GM18907 (cell line): ENCODE measurements around the gene EVC2.

Source experiments
- ATAC-seq: cut with Tn5 transposase; IDR thresholded peaks from one replicate; pipeline ENCODE4 v1.9.1; 2021; ENCODE audit warnings: mild to moderate bottlenecking, moderate library complexity; ENCODE audit not compliant: unreplicated experiment

The EVC2 gene

DNA sequence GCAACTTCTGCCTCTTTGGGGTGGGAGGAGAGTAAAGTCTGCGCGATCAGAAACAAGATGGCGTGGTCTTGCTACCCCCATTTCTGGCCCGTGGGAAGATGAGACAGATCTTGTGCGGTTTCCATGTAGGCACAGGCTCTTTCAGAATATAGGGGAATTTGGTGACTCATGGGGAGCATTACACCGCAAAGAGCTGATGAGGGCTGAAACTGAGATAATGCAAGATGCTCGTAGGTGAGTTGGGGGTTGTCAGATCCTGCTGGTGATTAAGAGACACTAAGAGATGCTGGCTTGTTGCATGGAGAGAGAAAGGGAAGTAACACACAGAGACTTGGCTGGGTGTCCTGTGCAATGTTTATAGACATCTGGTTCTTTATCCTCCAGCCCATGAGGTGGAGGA is 4.2 kb upstream of the EVC2 start:
- ATAC-seq, result peak; percentile 48

DNA sequence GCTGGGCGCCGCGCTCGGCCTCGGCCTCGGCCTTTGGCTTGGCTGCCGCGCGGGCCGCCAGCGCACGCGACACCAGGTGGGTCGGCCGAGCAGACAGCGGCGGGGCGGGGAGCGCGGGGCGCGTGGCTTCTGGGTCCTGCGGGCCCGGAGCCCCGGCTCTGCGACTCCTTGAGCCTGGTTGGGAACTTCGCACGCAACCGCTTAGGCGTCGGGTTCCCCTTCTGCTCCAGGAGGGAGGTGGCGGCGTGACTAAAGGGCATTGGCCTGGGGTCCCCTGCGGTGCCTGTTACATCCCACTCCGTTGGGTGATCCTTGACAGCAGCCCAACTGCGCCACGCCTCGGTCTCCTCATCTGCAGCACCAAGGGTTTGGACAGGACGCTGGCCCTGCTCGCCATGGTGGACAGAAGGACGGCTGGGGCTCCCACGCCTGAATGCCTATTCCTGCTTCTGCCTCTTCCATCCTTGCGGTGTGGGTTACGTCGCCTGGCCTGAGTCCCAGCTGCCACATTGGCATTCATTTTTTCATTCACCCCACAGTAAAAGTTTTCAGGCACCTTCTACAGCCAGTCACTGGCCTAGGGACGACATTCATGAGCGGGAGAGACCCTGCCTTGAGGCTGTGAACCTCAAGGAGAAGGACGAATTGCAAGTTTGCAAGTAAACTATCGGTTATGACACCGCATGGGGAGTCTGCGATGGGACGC is 3.3 kb upstream of the EVC2 start:
- peak; percentile 13 for ATAC-seq

DNA sequence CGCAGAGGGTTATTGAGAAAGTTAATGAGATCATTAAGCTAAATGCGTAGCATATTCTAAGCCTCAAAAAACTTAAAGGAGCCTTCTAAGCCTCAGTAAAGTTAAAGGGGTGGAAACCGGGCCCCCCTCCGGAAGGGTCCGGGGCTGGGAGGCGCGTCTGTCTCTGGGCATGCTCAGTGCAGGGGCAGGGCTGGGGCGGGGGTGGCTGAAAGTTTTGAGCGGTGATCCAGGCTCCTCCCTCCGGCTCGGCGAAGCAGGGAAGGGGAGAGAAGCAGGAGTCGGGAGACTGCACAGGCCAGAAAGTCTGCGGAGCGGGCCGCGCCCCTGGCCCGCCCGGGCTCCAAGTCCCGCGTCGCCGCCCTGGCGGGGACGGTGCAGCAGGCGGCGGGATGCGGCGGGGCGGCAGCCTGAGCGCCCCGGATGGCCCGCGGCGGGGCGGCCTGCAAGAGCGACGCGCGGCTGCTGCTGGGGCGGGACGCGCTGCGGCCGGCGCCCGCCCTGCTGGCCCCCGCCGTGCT is 2.7 kb upstream of the EVC2 start, which contains the start of gene EVC:
TSS of gene EVC (plus strand) at position 241 of the 518 bp plus-strand sequence. CDS start at position 421, 180 bp downstream.
- peak; percentile 51 for ATAC-seq

DNA sequence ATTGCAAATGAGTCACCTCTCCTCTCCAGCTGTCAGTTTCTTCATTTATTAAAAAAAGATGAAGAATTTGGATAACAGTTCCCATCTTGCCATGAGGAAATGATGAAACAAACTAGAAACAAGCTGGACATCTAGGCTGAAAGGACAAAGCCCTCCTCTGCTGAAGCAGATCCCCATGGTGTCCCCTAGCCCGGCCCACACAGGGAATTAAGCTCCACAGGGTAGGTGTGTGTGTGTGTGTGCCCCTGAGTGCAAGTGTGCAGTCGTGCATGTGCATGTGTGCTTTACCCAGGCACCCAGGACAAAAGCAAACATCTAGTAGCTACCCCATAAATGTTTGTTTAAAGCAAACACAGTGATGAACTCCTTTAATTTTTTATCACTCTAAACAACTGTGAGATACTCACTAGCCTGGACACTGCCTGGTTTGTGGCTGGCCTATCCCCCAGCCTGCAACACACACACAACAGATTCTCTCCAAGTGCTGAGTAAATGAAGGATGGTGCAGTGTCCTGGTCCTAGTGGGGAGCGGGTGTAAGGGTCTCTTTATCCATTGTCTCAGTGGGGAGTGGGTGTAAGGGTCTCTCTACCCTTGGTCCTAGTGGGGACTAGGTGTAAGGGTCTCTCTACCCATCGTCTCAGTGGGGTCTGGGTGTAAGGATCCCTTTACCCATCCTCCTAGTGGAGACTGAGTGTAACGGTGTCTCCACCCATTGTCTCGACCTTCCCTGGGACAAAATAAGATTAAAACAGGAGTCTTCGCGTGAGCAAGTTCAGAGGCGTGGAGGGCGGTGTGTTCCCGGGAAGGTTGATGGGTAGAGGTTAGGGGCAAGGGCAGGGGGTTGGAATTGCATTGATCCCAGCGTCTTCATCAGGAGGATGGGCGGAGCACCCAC is 2.0 kb upstream of the EVC2 start:
- peak; percentile 16 for ATAC-seq

DNA sequence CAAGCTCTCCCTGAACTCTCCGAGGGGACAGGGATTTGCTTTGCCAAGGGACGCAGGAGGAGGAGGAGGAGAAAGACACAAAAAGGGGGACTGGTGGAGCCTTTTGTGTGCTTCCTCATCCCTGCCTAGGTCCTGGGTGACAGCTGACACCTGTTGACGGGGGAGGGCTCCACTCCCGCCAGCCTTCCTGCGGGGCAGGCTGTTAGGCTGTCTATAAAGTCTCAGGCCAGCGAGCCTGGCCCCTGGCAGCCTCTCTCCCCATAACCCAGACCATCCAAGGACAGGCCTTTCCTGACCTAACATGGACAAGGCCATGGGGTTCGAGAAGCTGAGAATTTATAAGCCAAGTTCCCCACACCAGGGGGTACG is 832 bp upstream of the EVC2 start:
- ATAC-seq, result no peak

DNA sequence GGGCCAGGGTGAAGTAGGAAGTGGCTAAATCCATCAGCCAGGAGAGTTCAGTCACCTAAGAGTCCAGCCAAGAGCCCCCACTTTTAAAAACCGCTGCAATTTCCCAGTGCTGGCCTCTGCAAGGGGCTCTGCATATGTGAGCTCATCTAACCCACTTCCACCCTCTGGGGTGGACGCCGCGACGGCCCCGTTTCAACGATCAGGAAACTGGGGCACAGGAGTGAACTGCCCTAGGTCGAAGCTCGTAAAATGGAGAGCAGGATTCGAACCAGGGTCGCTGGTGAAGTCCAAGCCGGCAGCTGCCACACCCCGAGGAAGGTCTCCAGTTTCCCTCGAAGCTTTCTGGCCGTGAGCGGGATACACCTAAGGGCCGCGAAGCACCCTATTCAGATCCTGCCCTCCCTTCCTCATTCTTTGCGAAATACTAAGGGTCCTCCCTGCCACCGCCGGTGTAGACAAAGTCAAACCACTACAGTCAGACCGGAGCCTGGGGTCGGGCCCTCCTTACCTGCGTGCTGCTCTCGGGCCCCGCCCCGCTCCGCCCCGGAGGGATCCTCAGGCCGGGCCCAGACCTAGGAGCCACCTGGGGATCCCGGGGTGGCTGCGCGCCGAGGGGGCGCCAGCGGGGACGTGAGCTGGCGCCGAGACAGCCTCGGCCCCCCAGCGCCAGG is 446 bp downstream of the EVC2 start:
- peak; percentile 30 for ATAC-seq

DNA sequence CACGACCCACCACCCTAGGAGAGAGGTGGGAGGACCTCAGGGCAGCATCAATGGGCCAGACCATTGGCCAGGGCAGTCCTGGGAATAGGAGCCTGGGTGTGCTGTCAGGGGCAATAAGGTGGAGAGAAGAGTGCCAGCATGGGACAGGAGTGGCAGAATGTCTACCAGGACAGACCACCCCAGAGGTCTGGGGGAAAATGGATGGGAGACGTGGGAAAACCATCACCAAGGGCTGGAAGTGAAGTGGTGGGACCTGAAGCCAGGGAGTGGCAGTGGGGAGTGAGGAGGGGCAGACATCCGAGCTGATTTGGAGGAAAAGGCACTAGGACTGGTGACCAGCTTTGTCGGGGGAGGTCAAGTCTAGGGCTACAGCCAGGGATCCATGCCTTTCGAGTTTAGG is 993 bp downstream of the EVC2 start:
- ATAC-seq, result no peak

DNA sequence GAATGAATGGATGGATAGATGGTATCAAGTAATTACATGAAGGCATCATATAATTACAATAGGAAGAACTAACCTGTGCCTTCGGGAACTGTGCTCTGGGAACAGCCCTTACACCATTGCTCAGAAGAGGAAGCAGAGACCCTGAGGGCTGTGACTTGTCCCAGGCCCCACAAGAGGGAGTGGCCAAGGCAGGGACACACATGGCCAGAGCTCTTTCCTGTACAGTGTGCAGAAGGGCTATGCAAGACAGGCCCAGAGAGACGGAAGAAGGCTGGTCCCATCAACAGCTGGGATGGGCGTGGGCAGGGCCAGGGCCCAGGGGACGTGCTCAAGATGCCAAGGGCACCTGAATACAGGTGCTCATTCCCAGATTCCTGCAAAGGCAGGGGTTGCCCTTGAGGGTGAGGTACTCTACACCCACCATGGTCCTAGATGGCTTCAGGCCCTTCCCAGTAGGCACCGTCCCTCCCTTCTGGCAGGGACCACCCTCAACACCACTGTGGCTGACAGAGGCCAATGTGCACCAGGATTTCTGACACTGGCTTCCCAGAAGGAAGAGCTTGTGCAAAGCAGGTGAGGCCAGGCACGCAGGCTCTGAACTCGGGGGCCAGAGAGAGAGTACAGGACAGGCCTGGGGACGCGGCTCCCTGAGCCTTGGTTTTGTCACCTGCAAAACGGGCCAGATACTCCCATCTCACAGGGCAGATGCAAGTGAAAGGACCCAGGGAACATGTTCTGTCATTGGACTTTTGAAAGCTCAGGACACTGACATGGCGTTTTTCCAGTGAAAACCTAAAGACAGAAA is 1.7 kb downstream of the EVC2 start:
- no peak for ATAC-seq

DNA sequence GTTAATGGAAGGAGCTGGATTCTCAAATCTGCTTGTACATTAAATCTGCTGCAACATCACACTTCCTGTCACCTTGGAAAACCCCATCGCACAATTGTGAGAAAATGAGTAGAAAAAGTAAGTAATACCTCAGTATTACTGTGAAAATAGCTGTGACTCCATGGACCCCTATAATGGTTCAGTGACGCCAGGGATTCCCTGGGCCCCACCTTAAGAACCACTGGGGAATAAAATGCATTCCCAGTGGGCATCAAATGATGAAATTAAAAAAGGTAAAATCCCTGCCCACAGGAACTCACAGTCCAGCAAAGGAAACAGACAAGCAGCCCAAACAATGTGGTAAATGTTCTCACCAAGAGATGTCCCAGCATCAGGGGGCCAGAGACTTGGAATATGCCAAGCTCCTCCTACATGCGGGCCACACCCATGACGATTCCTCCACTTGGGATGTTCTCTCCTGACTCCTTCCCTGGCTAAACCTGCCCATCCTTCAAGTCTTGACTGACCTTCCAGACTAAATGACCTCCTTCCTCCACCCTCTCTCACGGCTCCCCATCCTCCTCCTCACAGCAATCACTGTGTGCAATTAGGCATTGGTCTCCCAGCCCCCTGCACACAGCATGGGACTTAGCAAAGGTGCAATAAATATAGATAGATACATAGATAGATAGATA is 2.6 kb downstream of the EVC2 start:
- ATAC-seq, result no peak

DNA sequence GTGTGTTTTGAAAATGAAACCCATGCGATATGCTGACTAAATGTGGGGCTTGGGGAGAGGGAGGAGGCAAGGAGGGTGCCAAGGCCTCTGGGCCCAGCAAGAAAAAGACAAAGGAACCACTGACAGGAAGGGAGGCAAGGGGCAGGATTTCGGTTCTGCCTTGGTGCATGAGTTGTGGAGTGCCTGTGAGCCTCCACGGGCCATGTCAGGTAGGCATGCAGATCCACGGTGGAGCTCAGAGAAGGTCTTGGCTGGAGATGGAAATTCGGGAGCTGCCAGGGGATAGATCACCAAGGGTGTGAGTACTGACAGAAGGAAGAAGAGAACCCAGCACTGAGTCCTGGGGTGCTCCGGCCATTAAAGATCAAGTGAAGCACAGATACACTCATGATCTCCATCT is 4.1 kb downstream of the EVC2 start:
- no peak for ATAC-seq

DNA sequence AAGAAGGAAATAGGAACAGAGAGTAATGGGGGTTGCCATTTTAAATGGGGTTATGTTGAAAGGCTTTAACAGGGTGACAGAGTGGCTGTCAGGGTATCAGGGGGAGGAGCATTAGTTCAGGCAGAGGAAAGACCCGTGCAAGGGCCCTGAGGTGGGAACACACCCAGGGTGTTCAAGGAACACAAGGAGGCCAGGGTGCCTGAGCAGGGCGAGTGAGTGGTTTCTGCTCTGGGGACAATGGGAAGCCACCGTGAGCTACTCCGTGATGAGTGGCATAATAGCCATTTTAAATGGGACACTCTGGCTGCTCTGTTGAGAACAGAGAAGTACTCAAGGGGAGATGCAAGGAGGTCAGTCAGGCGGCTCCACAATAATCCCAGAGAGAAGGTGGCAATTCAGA is 4.5 kb downstream of the EVC2 start:
- ATAC-seq, result no peak

DNA sequence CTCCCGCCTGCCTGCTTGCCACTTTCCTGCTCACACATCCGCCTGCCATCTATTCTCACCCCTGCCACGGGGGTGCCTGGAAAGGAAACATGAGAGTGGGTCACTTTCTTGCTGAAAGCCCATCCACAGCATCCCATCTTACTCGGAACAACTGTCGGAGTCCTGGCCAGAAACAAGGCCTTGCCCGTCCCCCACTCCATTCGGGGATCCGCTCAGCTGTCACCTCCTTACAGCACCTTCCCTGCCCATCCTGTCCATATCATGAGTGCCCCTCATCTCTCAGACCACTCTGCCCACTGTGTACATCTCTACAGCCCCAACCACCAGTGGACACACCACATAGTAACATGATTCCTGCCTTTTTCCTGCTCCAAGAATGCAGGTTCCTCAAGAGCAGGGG is 6.4 kb downstream of the EVC2 start:
- ATAC-seq, result no peak

DNA sequence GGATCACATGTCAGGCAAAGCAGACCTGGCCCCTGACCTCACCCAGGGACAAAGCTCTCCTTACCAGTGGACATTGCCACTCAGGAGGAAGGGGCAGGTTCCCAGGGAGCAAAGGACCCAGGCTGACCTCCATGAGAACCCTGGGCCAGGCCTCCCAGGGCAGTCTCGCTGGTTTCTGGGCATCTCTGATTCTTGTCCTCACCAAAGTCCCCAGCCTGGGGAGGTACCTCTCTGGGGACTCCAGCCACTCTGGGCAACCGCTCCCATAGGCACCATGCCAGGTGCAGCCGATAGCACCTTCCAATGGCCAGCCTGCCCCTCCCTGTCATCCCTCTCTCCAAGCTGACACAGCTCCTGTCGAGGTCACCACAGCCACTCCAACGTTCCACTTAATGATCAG is 7.9 kb downstream of the EVC2 start:
- no peak for ATAC-seq

DNA sequence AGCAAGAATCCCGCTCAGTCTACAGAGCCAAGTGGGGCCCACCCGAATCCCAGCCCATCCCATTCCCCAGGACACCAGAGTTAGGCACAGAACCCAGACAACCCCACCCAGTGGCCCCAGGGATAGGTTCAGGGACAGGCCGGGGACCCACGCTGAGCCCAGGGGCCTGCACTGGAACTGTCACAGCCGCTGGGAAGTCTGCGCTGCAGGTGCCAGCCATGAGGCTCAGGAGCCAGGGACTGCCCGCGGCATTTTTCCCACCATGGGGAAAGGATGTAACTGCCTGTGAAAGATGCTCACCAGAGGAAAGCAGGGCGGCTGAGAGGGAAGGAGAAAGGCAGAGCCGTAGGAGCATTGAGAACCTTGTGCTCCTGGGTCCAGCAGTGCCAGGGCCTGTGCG is 12.0 kb downstream of the EVC2 start:
- no peak for ATAC-seq

DNA sequence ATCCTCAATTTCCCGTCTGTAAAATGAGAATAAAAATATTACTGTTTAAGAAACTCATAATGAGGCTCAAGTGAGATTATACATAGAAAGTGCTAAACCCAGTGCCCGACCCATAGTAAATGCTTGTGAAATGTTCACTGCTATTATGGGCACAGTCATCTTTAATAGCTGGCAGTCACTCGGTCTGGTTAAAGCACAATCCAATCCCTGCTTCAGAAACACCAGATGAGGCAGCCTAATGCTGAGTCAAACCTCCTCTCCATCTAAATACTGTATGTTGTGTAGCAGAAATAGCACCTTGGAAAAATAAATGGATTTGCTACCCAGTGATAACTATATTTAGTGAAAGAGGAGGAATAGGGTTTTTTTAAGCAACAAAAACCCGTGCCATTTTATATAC is 14.5 kb downstream of the EVC2 start:
- ATAC-seq, result no peak

DNA sequence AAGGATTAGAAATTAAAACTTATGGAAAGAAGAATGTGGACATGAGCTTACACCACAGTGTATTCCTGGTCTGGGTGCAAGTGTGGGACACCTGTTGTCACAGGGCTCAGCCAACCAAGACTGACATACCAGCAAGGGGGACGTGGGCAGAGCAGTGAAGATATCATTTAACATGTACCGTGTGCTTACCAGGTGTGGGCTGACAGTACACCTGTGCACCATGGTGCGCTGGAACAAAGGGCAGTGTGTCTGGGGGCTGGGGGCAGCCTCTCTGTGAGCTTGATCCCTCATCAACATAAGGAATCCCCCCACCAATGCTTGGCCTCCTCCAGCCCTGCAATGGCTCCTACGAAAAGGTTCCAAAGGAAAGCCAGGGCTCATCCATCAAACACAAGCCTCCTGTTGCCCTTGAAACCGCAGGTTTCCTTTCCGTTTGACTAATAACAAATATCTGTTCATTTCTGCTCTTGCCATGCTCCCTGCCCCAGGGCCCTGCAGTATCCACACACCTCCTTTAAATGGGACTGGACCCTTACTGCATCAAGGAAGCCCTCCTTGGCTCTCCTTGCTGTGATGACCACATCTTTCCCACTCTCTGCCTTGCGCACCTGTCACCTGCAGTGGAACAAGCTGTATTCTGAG is 16.7 kb downstream of the EVC2 start:
- no peak for ATAC-seq

DNA sequence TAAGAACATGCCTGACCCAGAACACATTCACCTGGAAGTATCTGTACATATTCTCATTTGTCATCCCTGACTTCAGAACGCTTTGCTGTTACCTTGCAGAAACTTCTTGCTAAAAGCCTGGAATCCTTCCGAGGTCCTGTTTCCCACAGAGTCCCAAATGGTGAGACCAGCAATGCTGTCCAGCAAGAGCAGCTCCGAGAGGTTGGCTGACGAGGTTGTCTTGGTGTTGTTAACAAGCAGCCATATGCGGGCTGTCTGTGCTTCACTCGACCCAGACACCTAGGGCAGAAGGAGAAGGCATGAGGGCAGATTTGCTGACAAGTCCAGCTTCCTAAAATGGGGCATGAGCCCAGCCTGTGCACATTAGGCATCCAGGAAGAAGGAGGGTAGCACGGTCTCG is 19.3 kb downstream of the EVC2 start:
- no peak for ATAC-seq

DNA sequence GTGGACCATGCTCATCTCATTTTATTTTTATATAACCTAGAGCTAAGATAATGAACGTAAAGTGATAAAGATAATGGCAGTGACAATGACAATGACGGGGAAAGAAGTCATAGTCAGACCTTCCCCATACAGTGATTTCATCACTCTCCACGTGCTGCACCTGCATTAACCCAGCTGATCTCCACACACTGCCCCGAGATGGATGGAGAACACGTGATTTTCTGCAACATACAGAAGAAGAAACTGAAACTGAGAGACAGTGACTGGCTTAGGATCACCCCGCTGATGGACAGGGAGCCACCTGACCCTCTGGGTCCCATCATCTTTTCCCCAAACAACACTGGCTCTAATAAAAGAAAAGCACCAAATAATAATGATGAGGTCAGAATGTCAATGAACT is 22.0 kb downstream of the EVC2 start:
- no peak for ATAC-seq

DNA sequence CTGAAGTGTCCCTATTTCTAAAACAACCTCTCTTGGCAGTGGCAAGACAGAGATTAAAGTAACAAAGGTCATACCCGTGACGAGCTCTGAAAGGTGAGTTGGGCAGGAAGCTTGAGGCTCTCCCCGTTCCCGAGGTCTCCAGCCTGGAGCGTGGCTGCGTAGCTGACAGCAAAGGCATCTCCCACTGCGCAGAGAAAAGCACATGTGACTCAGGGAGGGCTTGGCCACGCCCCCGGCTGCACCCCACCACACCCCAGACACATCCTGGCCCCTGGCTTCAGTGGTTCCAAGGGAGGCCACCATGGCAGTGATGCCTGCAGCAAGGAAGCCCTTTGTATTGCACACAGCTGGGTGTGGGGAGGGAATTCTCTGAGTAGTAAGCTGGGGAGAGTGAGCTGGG is 23.1 kb downstream of the EVC2 start:
- ATAC-seq, result no peak

DNA sequence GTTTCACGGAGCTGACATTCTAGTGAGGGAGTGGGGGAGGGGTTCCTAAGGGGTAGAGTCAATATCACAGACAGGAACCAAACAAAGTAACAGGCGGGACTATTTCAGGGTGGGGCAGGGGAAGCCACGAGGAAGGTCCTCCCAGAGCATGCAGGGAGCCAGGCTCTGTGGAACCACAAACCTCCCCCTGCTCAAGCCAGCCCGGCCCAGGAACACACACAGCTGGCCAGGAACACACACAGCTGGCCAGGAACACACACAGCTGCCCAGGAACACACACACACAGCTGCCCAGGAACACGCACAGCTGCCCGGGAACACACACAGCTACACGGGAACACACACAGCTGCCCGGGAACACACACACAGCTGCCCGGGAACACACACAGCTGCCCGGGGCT is 24.8 kb downstream of the EVC2 start:
- no peak for ATAC-seq
